WI38 (cell line): ENCODE measurements around the gene SBK3.

Experiments used
- H3K4me3 ChIP-seq: 2 replicates; pipeline ENCODE4 v1.5.1; 2011; ENCODE audit warnings: low read depth, mild to moderate bottlenecking, control low read depth, low read length
- CTCF ChIP-seq: IDR thresholded peaks from 2 replicates; pipeline ENCODE4 v1.5.1; 2012; ENCODE audit warnings: low read depth, mild to moderate bottlenecking, control low read depth, low read length

SBK3 gene

GRCh38 chr19:55520691-55521292 lies 24.6 kb downstream of the SBK3 start:
- no peak overlapping the region for H3K4me3 ChIP-seq
- no peak for TF ChIP-seq CTCF

- TF ChIP-seq CTCF: no peak
- H3K4me3 ChIP-seq: no peak overlapping the region
Observed at GRCh38 chr19:55519451-55520311, 25.7 kb downstream of the SBK3 start.

GRCh38 chr19:55516878-55517620 lies 28.3 kb downstream of the SBK3 start:
- peak; percentile 84 for TF ChIP-seq CTCF
- peak overlapping the region; percentile 37; the same call in 1 of the 2 replicates for H3K4me3 ChIP-seq

- no peak for TF ChIP-seq CTCF
- H3K4me3 ChIP-seq: no peak overlapping the region
Observed at GRCh38 chr19:55508120-55508519, 37.2 kb downstream of the SBK3 start.

- TF ChIP-seq CTCF: no peak
- H3K4me3 ChIP-seq: no peak overlapping the region
Observed at GRCh38 chr19:55504981-55505380, 40.4 kb downstream of the SBK3 start.

GRCh38 chr19:55504252-55504603 lies 41.1 kb downstream of the SBK3 start:
- no peak for TF ChIP-seq CTCF
- peak overlapping the region; percentile 57; the same call in 1 of the 2 replicates for H3K4me3 ChIP-seq
